Fibroblast of skin of right quadriceps (primary cell): ENCODE measurements around the gene C18orf63.
"Not testable (repeated sequence)": the region's sequence is repeated elsewhere in the genome, so short reads cannot be mapped to it uniquely, and the experiment has no call there.

Experiments used
- DNase-seq: peaks from one replicate; pipeline ENCODE4 v3.0.0-alpha.2; 2013

Gene C18orf63

DNA sequence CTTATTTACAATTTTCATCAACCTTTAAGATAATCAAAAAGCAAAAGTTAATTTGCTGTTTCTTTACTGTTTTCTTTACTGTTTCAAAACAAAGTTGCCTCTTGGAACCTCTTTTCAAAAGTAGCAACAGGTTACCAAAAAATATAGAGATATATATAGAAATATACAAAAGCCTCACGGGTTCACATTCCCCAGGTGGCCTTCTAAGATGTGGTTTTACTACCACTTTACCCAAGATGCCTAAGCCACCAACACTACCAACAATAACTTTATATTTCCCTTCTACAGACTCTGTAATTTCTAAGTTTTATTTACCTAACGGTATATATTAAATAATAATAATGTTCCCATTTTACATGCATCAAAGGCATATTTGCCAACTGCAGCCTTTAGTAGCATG is 28.8 kb upstream of the C18orf63 start:
- no peak for DNase-seq

DNA sequence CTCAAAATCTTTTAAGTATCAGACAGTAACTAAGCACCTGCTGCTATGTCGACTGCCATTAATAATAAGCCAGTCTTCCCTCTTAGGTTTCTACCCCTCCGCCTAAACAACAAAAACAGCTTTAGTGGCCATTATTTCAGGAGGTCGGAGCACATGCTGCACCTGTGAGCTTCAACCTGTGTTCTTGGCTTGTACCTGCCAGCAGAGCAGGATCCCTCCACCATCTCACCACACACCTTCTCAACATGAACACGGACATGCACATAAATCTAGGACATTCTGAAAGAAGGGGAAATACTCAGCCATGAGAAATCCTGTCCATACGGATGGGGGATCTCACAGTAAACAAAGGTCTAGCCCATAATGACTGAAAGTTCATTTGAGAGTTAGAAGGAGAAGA is 27.6 kb upstream of the C18orf63 start:
- DNase-seq = no peak

GRCh38 chr18:74288730-74289129 is 26.9 kb upstream of the C18orf63 start:
- DNase-seq = no peak

- DNase-seq = peak; percentile 19
Measured at GRCh38 chr18:74289137-74289536, 26.5 kb upstream of the C18orf63 start.

DNA sequence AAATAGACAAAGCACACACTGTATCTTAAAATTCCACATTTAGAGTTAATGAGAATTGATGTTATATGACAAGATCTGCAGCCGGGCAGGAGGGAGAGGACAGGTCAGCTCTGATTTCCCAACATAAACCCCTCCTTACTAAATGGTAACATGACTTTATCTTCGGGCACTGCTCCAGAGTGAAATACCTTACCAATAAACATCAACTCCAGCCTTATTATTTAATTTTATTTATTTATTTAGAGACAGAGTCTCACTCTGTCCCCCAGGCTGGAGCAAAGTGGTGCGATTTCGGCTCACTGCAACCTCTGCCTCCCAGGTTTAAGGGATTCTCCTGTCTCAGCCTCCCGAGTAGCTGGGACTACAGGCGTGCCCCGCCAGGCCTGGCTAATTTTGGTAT is 25.6 kb upstream of the C18orf63 start:
- DNase-seq = no peak

- DNase-seq = no peak
Measured at GRCh38 chr18:74290794-74291471, 24.7 kb upstream of the C18orf63 start.

GRCh38 chr18:74291472-74291770 is 24.2 kb upstream of the C18orf63 start:
- DNase-seq = no peak

DNA sequence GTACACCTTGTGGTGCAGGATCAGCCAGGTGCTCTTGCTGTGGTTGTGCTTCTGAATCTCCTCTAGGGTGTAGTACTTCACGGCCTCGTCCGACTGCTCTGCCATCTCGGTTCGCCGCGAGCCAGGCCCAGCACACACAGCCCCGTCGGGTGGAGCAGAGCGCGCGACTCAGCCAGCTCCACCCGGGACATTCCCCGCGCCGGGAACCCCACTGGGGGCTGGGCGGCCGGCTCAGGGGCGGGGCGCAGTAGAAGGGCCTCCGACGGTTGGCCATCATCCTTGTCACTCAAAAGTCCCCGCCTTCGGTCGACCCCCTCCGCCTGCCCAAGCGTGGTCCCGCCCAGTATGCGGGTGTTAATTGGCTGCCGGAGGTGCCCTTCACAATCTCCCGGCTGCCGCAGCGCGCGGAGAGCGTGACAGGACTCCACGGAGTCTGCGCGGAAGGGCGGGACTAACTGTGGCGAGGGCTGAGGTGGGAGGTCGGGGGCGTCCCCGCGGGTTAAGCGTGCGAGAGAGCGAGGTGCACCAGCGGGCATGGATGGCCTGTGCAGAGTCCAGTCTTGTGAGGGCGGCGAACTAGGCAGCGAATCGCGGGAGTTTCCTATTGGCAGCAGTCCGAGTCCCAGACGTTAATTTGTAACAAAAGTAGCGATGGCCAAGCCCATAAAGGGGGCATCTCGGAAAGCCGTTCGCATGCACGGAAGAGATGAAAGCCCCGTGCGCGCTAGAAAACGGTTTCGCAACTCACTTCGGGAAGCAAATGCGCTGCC is 23.7 kb upstream of the C18orf63 start, which contains the start of gene CYB5A:
CYB5A (minus strand) TSS at position 193 of the 770 bp plus-strand sequence; CDS start at position 105, 88 bp downstream.
- DNase-seq = peak; percentile 95

- DNase-seq = no peak
Measured at GRCh38 chr18:74292541-74292858, 23.1 kb upstream of the C18orf63 start.

- DNase-seq = not testable (repeated sequence)
Measured at GRCh38 chr18:74292982-74293381, 22.7 kb upstream of the C18orf63 start.

DNA sequence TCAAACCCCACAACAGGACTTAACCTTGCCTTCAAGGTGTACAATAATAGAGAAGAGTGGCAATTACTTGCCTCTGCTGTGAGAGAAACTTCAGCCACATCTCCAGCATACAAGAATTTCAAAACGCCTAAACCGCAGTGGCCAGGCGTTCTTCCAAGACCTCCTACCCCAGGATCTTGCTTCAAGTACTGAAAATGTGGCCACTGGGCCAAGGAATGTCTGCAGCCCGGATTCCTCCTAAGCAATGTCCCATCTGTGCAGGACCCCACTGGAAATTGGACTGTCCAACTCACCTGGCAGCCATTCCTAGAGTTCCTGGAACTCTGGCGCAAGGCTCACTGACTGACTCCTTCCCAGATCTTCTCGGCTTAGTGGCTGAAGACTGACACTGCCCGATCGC is 21.1 kb upstream of the C18orf63 start:
- DNase-seq = no peak

GRCh38 chr18:74299162-74299561 is 16.5 kb upstream of the C18orf63 start:
- DNase-seq = no peak

- peak; percentile 22 for DNase-seq
Measured at GRCh38 chr18:74299746-74300145, 15.9 kb upstream of the C18orf63 start.

- no peak for DNase-seq
Measured at GRCh38 chr18:74303306-74303705, 12.3 kb upstream of the C18orf63 start.

- peak; percentile 20 for DNase-seq
Measured at GRCh38 chr18:74303936-74304335, 11.7 kb upstream of the C18orf63 start.

DNA sequence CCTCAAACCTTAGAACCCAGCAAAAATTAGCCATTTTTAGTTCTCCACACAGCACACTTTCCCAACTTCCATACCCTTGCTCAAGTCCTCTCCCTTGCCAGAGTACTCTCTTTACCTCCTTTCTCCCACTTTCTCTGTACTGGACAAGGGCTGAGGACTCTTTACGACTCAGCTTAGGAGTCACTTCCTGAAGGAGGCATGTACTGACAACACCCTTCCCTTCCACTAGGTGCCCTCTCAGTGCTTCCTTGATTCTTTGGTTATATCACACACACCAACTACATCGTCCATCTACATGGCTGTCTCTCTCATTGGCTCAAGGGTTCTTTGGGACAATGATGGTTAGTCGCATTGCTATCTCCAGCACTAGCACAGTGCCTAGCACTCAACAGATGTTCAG is 5.2 kb upstream of the C18orf63 start:
- peak; percentile 50 for DNase-seq

GRCh38 chr18:74311000-74311399 is 4.6 kb upstream of the C18orf63 start:
- no peak for DNase-seq

GRCh38 chr18:74314759-74315463 is 728 bp upstream of the C18orf63 start:
- no peak for DNase-seq

DNA sequence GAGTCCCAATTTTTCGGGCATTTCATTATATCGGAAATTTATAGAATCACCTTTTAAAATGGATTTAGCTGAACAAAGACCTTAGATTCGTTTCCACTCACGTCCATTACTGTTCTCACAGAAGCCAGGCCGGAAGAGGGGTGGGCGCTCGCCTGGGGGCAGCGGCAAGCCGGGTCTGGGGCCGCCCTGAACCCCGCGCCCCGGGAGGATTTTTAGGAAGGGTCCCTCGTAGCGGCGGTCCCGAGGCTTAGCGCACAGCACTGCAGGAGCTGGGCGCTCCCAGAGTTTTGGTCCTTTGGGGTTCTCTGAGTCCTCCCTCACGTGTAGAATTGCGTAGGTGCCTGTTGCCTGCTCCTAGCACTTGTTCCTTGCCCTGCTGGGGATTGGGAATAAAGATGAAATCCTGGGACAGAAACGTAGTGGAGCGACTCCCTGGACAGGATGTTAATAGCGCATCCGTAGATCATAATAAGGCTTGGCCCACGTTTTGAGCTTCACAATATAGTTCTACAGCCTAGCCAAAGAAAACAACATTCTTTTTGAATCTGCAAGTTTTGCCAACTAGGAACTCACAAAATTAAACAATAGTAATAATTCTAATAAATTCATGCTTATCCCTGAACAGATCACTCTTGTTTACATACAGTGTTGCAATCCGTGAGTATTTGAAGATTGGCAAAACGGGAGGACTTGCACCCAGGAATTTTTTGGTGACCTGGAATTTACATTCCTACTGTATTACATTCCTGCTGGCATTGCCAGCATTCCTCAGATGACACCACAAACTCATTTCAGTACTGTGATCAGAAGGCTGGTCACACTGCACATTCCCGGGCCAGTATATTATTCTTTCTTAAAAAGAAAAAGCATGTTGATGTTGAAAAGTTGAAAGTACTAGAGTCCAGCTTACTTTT is 875 bp downstream of the C18orf63 start:
- DNase-seq = peak; percentile 86

GRCh38 chr18:74326231-74326630 is 10.6 kb downstream of the C18orf63 start:
- DNase-seq = no peak

DNA sequence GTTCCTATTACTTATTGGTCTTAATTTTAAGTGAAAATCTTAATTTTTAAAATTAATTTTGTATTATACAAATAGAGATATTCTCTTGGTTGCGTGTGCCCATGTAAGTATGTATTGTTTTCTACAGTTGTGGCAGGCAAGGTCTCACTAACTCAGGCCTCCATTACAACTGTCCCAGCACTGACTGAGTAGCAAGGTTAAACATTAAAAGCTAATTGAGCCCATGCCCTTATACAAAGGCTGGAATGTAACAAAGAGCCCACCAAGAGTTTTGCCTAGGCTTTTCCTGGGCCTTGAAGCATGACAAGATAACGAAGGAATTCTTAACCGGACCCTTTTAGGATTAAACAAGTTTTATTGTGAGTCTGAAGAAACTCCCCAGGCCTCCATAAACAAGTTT is 11.2 kb downstream of the C18orf63 start:
- not testable (repeated sequence) for DNase-seq

DNA sequence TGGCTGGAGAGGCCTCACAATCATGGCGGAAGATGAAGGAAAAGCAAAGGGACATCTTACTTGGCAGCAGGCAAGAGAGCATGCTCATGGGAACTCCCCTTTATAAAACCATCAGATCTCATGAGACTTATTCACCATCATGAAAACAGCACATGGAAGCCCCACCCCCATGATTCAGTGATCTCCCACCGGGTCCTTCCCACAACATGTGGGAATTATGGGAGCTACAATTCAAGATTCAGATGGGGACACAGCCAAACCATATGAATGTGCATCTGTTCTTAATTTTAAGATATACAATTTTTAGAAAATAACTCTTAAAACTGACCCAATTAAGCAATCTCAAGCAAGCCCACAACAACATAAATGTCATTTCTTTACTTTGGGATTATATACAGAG is 12.6 kb downstream of the C18orf63 start:
- peak; percentile 79 for DNase-seq

DNA sequence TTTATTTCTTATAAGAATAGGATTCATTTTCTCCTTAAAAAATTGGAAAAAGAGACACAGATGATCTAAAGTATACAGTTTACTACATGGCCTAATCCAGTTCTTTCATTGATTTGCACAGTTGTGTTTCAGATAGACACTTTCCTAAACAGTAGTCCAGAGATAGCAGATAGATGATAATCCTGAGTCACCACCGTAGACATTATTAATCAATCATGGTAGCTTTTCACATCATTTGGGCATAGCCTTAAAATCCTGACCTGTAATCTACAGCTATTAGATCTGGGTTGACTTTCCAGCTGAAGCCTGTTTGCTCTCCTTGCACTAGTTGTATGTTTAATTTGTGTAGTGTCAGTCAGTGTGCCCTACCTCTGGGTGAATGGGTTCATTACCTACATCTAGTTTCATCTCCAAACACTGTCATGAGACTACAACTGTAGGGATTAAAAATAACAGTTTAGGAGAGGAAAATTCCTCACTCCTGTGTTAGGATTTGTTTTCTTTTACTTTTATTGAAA is 14.1 kb downstream of the C18orf63 start:
- DNase-seq = no peak
